GM12801 (cell line): ENCODE data around the gene FST.

Experiments used
- CTCF ChIP-seq: IDR thresholded peaks from one replicate; pipeline ENCODE4 v1.5.1; 2011; ENCODE audit warnings: control low read depth; ENCODE audit not compliant: insufficient read length; ENCODE audit errors: extremely low read depth

Gene FST

GRCh38 chr5:53442961-53443360 lies 37.5 kb upstream of the FST start:
- no peak for TF ChIP-seq CTCF

- TF ChIP-seq CTCF: no peak
Observed at GRCh38 chr5:53445569-53445968, 34.9 kb upstream of the FST start.

- no peak for TF ChIP-seq CTCF
Observed at GRCh38 chr5:53446908-53447307, 33.5 kb upstream of the FST start.

- TF ChIP-seq CTCF: no peak
Observed at GRCh38 chr5:53448851-53449250, 31.6 kb upstream of the FST start.

- no peak for TF ChIP-seq CTCF
Observed at GRCh38 chr5:53453898-53454718, 26.3 kb upstream of the FST start.

GRCh38 chr5:53454719-53455000 lies 25.8 kb upstream of the FST start:
- TF ChIP-seq CTCF: no peak

GRCh38 chr5:53456366-53456765 lies 24.1 kb upstream of the FST start:
- TF ChIP-seq CTCF: no peak
